ENCODE data around the gene HLA-DQB1. TPM values are rescaled to one million over a fixed set of nuclear protein-coding genes. Genes with fewer than 3 reads are reported as not detected.
"Not testable (repeated sequence)": the region's sequence is repeated elsewhere in the genome, so short reads cannot be mapped to it uniquely, and the experiment has no call there.

The HLA-DQB1 gene
- total RNA-seq, 1 donor from 2014 or later, result 0.68 TPM

DNA sequence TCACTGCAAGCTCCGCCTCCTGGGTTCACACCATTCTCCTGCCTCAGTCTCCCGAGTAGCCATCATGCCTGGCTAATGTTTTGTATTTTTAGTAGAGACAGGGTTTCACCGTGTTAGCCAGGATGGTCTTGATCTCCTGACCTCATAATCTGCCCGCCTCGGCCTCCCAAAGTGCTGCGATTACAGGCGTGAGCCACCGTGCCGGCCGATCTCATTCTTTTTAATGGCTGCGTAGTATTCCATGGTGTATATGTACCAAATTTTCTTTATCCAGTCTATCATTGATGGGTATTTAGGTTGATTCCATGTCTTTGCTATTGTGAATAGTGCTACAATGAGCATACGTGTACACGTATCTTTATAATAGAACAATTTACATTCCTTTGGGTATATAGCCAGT lies 36.7 kb downstream of the HLA-DQB1 start:
- not testable (repeated sequence) for DNase-seq (ENCODE audit: low spot score); ATAC-seq

DNA sequence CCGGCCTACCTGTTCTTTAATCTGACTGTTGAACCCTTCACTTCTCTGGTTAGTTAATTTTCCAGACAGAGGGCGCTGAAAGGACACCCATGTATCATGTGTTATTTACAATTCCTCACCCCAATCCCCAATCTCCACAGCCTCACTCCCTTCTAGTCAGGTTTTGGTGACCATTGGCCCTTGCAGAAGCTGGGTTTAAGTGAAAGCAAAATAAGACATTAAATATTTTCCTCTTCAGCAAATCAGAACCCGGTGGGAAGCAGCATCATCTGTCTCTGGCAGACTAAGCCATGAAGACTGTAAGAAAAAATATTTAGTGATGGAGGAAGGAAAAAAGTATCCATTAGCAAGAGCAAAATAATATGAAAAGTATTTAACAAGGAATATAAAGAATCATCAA lies 38.6 kb downstream of the HLA-DQB1 start:
- DNase-seq (ENCODE audit: low spot score) (no peak), ATAC-seq (no peak)

DNA sequence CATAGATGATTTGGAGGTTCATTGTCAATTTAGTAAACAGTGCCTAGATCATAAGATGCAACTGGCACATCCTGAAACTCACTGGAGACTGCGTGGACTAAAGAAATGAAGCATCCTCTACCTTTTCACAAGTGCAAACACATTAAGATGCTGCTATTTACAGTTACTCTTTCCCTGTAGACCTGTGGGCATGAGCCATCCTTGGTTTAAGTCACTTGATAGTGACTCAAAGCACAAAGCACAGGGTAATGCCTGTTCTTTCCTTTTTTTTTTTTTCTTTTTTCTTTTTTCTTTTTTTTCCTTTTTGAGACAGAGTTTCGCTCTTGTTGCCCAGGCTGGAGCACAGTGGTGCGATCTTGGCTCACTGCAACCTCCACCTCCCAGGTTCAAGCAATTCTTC lies 39.2 kb downstream of the HLA-DQB1 start:
- DNase-seq (ENCODE audit: low spot score), result no peak
- no peak for ATAC-seq

DNA sequence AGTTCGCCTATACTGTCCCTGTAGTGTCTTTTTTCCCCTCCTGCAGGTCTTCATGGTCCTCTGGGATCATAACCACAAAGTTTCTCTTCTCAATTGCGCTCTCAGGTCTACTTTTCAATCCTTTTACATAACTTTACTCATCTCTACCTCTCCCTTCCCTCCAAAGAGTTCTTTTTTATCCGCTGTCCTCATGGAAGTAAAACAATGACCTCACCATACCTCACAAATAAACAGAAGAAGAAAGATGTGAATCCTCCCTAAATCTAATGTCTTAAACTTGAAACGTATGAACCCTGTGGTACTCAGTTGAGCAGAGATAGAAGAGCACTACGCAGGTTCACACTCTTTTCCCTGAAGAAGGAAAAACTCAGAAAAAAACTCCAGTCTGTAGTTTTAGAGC lies 41.3 kb downstream of the HLA-DQB1 start:
- ATAC-seq, result no peak
- DNase-seq (ENCODE audit: low spot score), result no peak

DNA sequence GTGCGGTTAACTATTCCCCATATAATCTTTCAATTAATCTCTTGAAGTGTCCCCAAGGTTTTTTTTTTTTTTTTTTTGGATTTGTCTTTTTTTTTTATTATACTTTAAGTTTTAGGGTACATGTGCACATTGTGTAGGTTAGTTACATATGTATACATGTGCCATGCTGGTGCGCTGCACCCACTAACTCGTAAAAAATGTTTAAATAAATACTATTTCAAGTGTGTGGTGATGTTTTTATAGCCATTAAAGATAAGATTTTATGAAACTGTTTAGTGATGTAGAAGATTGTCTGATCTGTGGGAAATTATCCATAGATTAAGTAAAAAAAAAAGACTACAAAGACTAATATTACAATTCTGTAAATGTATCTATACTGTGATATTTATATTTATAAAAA lies 41.9 kb downstream of the HLA-DQB1 start:
- no peak for DNase-seq (ENCODE audit: low spot score)
- no peak for ATAC-seq

DNA sequence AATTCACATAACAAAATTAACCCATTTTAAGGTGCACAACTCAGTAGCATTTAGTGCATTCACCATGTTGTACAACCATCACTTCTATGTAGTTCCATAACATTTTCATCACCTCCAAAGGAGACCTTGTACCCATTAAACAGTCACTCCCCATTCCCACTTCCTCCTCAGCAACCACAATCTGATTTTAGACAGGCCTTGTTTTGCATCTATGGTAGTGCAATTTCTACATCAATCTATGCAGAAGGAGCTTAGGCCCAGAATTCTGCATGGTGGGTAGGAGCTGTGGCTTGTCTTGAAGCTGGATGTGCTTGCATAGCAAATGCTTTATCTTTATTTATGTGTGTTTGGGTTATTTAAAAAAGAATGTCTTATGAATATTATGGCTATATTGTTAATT lies 42.8 kb downstream of the HLA-DQB1 start:
- ATAC-seq (no peak), DNase-seq (ENCODE audit: low spot score) (no peak)

DNA sequence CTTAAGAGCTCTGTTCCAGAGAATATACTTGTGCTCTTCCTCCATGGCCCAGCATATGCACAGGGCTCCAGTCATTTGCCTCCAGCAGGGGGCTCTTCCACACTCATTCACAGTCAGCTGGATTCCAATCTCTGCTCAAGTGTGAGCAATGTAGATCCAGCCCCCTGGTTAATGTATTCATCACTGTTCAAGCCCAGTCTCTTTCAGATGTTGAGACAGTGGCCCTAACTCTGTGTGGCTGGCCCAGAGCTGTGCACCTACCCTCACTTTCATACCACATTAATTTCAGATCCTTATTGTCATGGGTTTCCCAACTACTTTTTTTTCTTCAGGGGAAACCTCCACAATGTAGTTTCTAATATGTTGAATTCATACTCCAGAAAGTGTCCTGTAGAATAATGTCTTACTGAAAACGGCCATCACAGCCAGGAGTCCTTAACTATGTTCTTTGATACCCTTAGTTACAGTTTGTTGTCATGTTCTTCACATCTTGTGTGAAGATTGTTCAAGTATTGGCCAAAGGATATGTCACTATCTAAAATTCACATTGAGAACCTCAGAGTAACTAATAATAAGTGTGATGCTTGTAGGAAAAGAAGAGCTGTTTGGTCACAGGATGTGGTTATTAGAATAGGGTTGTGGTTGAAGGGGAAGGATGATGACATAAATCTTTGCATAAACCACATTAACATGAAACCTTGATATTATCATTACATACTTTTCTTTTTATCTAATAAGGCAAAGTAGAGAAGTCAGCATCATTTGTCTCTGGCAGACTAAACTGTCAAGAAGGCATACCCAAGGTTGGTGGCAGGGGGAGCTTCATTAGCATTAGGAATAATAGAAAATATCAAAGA lies 43.7 kb downstream of the HLA-DQB1 start:
- ATAC-seq (no peak), DNase-seq (ENCODE audit: low spot score) (no peak)

DNA sequence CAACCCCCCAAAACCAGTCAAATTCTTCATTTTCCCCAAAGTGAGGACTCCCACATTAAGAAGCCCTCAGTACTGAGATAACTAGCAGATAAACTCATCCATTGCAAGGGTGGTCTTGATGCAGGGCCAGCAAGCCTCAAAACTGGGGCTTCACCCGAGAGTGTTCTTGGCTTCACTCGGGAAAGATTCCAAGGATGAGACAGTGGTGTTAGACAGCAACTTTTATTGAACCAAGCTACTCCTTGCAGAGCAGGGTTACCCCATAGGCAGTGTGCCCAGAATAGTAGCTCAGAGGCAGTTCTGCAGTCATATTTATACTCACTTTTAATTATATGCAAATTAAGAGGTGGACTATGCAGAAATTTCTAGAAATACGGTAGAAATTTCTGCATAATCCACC lies 45.1 kb downstream of the HLA-DQB1 start:
- ATAC-seq (no peak), DNase-seq (ENCODE audit: low spot score) (no peak)

DNA sequence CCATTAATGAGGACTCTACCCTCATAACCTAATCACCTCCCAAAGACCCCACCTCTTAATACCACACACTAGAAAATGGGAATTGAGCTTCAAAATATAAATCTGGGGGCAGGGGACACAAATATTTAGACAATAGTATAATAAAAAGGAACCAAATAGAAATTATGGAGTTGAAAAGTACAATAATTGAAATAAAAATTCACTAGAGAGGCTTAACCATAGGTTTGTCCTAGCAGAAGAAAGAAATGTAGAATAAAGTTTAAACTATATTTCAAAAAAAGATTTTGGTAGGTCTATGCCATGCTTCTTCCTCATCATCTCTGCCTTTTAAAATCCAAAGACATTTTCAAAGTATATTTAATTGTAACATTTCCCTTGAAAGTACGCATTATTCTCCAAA lies 48.7 kb downstream of the HLA-DQB1 start:
- ATAC-seq (no peak), DNase-seq (ENCODE audit: low spot score) (no peak)

DNA sequence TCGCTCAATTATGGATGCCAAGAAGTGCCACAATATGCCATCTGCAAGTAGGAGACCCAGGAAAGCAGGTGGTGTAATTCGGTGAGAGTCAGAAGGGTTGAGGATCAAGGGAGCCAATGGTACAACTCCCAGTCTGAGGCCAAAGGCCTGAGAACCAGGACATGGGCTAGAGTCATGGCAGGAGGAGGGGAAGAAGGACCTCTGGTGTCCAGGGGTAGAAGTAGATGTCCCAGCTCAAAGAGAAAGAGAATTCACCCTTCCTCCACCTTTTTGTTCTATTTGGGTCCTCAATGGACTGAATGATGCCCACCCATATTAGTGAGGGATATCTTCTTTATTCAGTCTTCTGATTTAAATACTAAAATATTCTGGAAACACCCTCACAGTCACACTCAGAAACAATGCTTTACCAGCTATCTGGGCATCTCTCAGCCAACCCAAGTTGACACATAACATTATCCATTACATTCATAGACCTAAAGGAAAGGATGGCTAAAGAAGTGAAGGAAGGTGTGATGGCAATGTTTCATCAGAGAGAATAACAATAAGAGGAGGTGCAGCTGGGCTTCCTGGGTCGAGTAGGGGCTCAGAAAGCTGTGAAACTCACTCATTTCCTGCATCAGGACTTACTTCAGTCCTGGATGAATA lies 50.4 kb downstream of the HLA-DQB1 start:
- ATAC-seq (no peak), DNase-seq (ENCODE audit: low spot score) (no peak)

DNA sequence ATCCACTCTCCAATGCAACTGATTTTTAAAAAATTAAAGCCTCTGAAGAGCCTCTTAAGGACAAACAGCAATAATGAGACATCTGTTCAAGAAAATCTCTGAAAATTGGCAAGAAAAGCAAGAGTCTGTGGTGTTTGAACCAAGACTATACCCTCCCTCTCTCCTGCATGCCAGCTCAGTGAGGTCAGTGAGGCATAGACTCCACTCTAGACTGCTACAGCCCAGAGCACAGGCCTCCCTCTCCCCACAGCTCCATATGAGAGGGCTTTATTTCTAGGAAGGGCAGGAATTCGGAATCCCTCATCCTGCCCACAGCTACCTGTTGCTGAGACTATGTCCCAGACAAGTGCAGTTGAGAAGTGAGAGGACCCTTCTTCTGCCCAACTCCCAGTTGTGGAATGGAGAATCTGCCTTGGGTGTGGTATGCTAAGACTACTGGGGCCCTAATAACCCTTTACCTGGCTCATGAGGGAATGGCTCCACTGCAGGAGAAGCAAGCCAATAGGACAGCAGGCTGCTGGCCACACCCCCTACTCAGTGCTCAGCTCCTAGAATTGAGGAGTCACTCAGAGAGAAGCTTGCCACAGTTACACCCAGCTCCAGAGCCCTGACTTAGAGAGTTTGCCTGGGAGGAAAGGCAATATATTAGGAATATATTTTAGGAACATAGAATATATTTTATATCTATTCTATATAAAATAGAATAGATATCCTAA lies 51.9 kb downstream of the HLA-DQB1 start:
- ATAC-seq (no peak), DNase-seq (ENCODE audit: low spot score) (no peak)

DNA sequence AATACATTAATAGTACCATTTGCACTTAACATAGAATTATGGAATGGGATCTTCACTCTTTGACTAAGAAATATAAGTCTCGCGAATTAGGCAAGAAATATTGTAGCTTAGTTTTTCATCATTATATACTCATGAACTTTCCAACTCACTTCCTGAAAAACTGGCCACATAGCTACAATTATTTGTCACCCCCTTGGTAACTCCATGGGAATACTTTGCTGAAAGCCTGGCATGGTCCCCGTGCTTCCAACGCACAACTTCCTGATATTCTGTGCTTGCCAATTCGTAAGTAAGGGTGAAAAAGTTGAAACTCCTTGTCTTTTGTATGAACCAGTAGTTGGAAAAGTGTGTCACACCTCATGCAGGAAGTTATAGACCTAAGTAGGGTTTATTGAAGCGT lies 53.0 kb downstream of the HLA-DQB1 start:
- DNase-seq (ENCODE audit: low spot score), result no peak
- no peak for ATAC-seq

DNA sequence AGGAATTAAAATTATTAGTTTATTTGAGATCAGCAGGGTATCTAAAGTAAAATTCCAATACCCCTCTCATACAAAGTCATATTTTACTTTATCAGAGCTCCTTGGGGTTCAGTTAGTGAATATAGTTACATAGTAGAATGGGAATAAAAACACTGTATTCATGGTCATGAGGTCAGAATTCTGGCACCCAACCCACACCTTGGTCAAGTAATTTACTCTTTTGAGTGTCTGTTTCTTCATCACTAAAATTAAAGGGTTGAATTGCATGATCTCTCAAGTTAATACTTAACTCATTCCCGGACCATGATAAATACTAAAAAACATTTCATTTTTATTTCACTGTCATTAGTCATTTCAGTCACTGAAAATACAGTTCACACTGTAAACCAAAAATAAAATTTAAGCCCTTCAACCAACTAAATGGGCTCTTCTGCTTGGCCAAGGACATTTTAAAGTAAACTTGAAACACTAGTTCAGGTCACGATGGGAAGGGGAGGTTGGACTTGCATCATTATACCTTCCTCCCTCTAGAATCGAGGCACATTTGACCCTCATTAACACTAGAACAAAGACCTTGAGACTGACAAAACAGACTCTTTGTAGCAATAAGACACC lies 55.7 kb downstream of the HLA-DQB1 start:
- ATAC-seq (no peak), DNase-seq (ENCODE audit: low spot score) (no peak)

DNA sequence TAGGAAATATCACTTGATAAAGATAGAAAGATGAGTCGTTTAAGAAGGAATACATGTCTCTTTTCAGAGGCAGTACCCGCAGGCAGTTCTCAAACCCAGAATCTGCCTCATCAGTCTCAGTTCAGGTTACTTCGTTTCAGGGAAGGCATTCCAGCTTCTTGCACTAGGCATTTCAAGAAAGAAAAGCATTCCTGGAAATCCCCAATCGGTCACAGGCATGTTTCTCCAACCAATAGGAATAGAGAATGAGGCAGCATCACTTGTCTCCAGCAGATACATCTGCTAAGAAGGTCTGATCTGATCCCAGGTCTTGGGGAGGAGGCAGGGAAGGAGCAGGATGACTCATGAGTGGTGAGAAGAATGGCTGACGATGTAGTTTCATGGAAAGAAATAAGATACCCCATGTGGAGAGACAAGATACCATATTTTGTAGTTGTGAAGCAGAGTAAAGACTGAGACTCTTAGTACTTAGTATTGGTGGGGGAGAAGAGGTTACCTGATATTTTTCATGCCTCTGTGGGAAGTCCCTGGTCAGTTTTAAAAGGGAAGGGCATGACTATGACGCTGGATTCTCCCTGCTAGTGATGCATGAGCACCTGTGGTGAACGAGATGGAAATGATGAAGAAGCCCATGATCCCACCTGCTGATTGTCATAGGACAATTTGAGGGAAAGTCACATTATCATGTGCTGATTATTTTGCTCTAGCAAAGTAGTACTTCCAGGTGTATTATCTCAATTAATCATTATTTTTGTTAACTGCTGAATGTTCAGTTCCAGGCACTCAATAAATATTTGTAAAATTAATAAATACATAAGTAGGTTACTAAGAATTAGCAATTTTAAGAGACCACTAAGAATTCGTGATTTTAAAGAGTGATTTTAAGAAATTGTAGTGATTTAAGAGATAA lies 56.5 kb downstream of the HLA-DQB1 start:
- ATAC-seq, result peak; percentile 88
- DNase-seq (ENCODE audit: low spot score), result no peak

Other genes starting within 250 kb of the HLA-DQB1 start
- gene HLA-DRA, start 226.8 kb downstream of the HLA-DQB1 start, total RNA-seq, result 24.4 TPM
- 2.1 TPM for gene HLA-DRB5, start 136.4 kb downstream of the HLA-DQB1 start, total RNA-seq
- gene HLA-DRB1, start 76.8 kb downstream of the HLA-DQB1 start, total RNA-seq, result 15.3 TPM
- gene HLA-DQA1, start 29.3 kb downstream of the HLA-DQB1 start, total RNA-seq, result 1.2 TPM
- not detected for gene HLA-DQA2, start 74.7 kb upstream of the HLA-DQB1 start, total RNA-seq
- 0.28 TPM for gene HLA-DQB2, start 96.9 kb upstream of the HLA-DQB1 start, total RNA-seq
- gene HLA-DOB, start 150.3 kb upstream of the HLA-DQB1 start, total RNA-seq, result not detected
- gene TAP2, start 172.1 kb upstream of the HLA-DQB1 start, total RNA-seq, result 11.8 TPM
- 41.1 TPM for gene PSMB8, start 177.4 kb upstream of the HLA-DQB1 start, total RNA-seq
- gene TAP1, start 187.0 kb upstream of the HLA-DQB1 start, total RNA-seq, result 10.6 TPM
- 13.9 TPM for gene PSMB9, start 187.5 kb upstream of the HLA-DQB1 start, total RNA-seq